H1 (cell line): ENCODE measurements around the gene FAM186B. TPM values are rescaled to one million over a fixed set of nuclear protein-coding genes. Genes with fewer than 3 reads are reported as not detected.

ENCODE experiments used
- BACH1 ChIP-seq: IDR thresholded peaks from 2 replicates; pipeline ENCODE4 v1.6.1; 2012; ENCODE audit warnings: low read length, improper control_type of control experiment
- EP300 ChIP-seq, 2 experiments: IDR thresholded peaks; 1 replicate in 1 of 2; 2 replicates in 1 of 2; pipeline ENCODE4 v1.6.1; 2011 to 2012; ENCODE audit warnings: low read depth in 2 of 2, low read length in 2 of 2, mild to moderate bottlenecking in 2 of 2, borderline replicate concordance in 1 of 2, inconsistent platforms in 1 of 2, moderate library complexity in 1 of 2
- GTF2F1 ChIP-seq: IDR thresholded peaks from 2 replicates; pipeline ENCODE4 v1.6.1; 2012; ENCODE audit warnings: low read depth, low read length, improper control_type of control experiment, borderline replicate concordance
- SAP30 ChIP-seq: fragments of 300-600 bp; sonication (generic); IDR thresholded peaks from 2 replicates; pipeline ENCODE4 v1.7.1; 2012; ENCODE audit warnings: low read length, moderate library complexity, mild to moderate bottlenecking, inconsistent platforms; ENCODE audit not compliant: insufficient read depth, insufficient replicate concordance
- SP4 ChIP-seq: IDR thresholded peaks from 2 replicates; pipeline ENCODE4 v1.6.1; 2012; ENCODE audit warnings: low read length, inconsistent platforms
- TBP ChIP-seq: IDR thresholded peaks from 2 replicates; pipeline ENCODE4 v1.6.1; 2011; ENCODE audit warnings: low read depth, low read length, improper control_type of control experiment
- TCF12 ChIP-seq: IDR thresholded peaks from 2 replicates; pipeline ENCODE4 v1.6.1; 2011; ENCODE audit warnings: low read depth, mild to moderate bottlenecking, low read length
- polyA plus RNA-seq, 7 experiments: library from polyadenylated mRNA; depleted of rRNA in 3 of 7; stranded (reverse) in 5 of 7; unstranded in 2 of 7; fragments of >200 nt in 5 of 7; fragments of 200-250 nt in 2 of 7; gene quantifications; 1 replicate in 5 of 7; 2 replicates in 1 of 7; 4 replicates in 1 of 7; pipeline versions ENCODE4 v1.2.1 to v1.2.3, GENCODE V29; 2011 to 2013; ENCODE audit warnings: missing spikeins in 2 of 7, mixed read lengths in 2 of 7
- total RNA-seq: library from RNA; stranded (reverse); fragmentation: NEBNext Ultra II Directional; extraction: Animal tissue kit (Norgen Biotek cat#: 25700); gene quantifications from 2 replicates; pipeline ENCODE4 v1.2.1, GENCODE V29; 2021

Gene FAM186B
- total and polyA plus RNA-seq, 2 of the 8 experiments (the other 6 are each of a cell fraction or from before 2014, with no cell fraction given) = 0.12 to 0.73 TPM

DNA sequence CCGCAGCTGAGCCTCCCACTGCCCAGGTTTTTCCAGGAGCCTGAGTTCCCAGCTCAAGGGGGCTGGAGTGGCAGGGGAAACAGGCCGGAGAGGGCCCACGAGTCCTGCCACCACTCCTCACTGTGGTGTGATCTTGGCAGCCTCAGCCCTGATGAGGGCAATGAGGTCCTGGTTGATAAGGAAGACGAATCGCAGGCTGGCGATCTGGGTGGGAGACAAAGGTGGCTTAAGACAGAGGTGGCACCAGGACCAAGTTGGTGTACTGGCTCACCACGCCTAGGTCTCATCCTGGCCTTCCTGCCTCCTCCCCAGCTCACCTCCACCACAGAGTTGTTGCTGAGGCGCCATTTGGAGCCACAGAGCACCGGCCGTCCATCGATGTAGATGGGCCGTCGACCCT, 46.9 kb downstream of the FAM186B start (continued):
- TF ChIP-seq EP300 (IDR thresholded peaks at IDR 0.05; ENCODE audit: borderline replicate concordance in 1 of 2, low read depth in 2 of 2, low read length in 2 of 2) = no peak
- no peak for TF ChIP-seq TBP
- TF ChIP-seq SP4 = no peak
- TF ChIP-seq SAP30 = no peak
- TF ChIP-seq TCF12 = no peak
- no peak for TF ChIP-seq GTF2F1
- no peak for TF ChIP-seq BACH1
